HepG2 (cell line): ENCODE results near the gene STRN3. TPM values are rescaled to one million over a fixed set of nuclear protein-coding genes. Genes with fewer than 3 reads are reported as not detected.
A peak's percentile ranks its signal among the peaks of the same experiment; 100 is the strongest.

Source experiments
- ATAC-seq: fragments of 200-7000 bp; cut with Tn5 transposase; 3 replicates; pipeline ENCODE4 v1.9.1; 2020; ENCODE audit warnings: mild to moderate bottlenecking, moderate library complexity
- BruUV-seq: library from RNA; stranded (reverse); fragments of 400-500 nt; replicated peaks from 2 replicates; lab custom pipeline; 2021; lab: Mats Ljungman, UMichigan
- CTCF ChIA-PET: fragments of 300-600 bp; formaldehyde crosslinking; extraction: SDS; loops from one replicate; lab custom pipeline; 2021; ENCODE audit warnings: low total read pairs, inconsistent platforms, low intra/inter-chr PET ratio; lab: Yijun Ruan, JAX
- POLR2A ChIA-PET: fragments of 350-600 bp; sonication (Branson Sonifier 250); formaldehyde crosslinking; loops from one replicate; lab custom pipeline; 2020; ENCODE audit warnings: antibody characterized with exemption, inconsistent platforms; lab: Yijun Ruan, JAX
- DNase-seq: peaks from one replicate; pipeline ENCODE4 v3.0.0-alpha.2; 2015; ENCODE audit warnings: low spot score
- FAIRE-seq: peaks from 3 replicates; lab custom pipeline; 2011; peaks lifted over from hg19 to GRCh38; lab: Jason Lieb, UNC
- H2AFZ ChIP-seq: one replicate; pipeline ENCODE4 v1.6.1; 2011; ENCODE audit warnings: low read length, inconsistent platforms
- H3K27ac ChIP-seq: fragments of 300-600 bp; 3 replicates; pipeline ENCODE4 v1.8.0; 2011; ENCODE audit warnings: mixed run types, mild to moderate bottlenecking, mixed read lengths, low read length, inconsistent platforms; ENCODE audit not compliant: insufficient read depth; ENCODE audit errors: extremely low read length
- H3K27me3 ChIP-seq, 2 experiments: fragments of 200-600 bp in 1 of 2; 2 replicates in 1 of 2; 3 replicates in 1 of 2; pipeline versions ENCODE4 v1.6.0 to v1.8.0; 2011; ENCODE audit warnings: low read length in 2 of 2, mild to moderate bottlenecking in 2 of 2, moderate library complexity in 2 of 2, inconsistent platforms in 1 of 2; ENCODE audit not compliant: insufficient read depth in 2 of 2, control insufficient read depth in 1 of 2
- H3K36me3 ChIP-seq, 2 experiments: fragments of 200-600 bp in 1 of 2; replicated peaks in 1 of 2; 2 replicates in 1 of 2; 3 replicates in 1 of 2; pipeline versions ENCODE4 v1.5.1 to v1.8.0; 2011; ENCODE audit warnings: low read length in 2 of 2, inconsistent platforms in 1 of 2; ENCODE audit not compliant: insufficient read depth in 2 of 2, control insufficient read depth in 1 of 2
- H3K4me1 ChIP-seq: 2 replicates; pipeline ENCODE4 v1.5.1; 2012; ENCODE audit warnings: low read length, inconsistent platforms; ENCODE audit not compliant: insufficient read depth
- H3K4me2 ChIP-seq: 2 replicates; pipeline ENCODE4 v1.6.0; 2011; ENCODE audit warnings: low read depth, low read length, inconsistent platforms
- H3K4me3 ChIP-seq, 3 experiments: fragments of 200-600 bp in 1 of 3; sonication (generic), shearing (Covaris generic) in 1 of 3; replicated peaks in 1 of 3; 2 replicates each; pipeline ENCODE4 v1.5.1; 2011 to 2016; ENCODE audit warnings: low read length in 3 of 3, inconsistent platforms in 2 of 3, low read depth in 2 of 3, mild to moderate bottlenecking in 2 of 3, control low read depth in 1 of 3, mixed read lengths in 1 of 3; ENCODE audit not compliant: insufficient read depth in 1 of 3
- H3K79me2 ChIP-seq: one replicate; pipeline ENCODE4 v1.6.1; 2011; ENCODE audit warnings: low read length, inconsistent platforms; ENCODE audit not compliant: insufficient read depth
- H3K9ac ChIP-seq: 2 replicates; pipeline ENCODE4 v1.6.0; 2011; ENCODE audit warnings: mild to moderate bottlenecking, low read depth, low read length, inconsistent platforms; ENCODE audit not compliant: insufficient read depth
- H3K9me3 ChIP-seq: 2 replicates; pipeline ENCODE4 v1.5.1; 2012; ENCODE audit warnings: mild to moderate bottlenecking, low read length
- H4K20me1 ChIP-seq: 2 replicates; pipeline ENCODE4 v1.6.0; 2011; ENCODE audit warnings: inconsistent platforms, mild to moderate bottlenecking, low read length, moderate library complexity; ENCODE audit not compliant: insufficient read depth
- ARHGAP35 ChIP-seq: sonication (generic); formaldehyde crosslinking; IDR thresholded peaks from 2 replicates; pipeline ENCODE4 v1.9.0; 2022; ENCODE audit warnings: mild to moderate bottlenecking, inconsistent platforms, moderate library complexity, missing genetic modification reagents, borderline replicate concordance
- ATF4 ChIP-seq, 2 experiments: fragments of 450-650 bp in 1 of 2; sonication (generic) in 1 of 2; formaldehyde crosslinking; IDR thresholded peaks; 2 replicates each; pipeline versions ENCODE4 v1.5.0 to v1.8.0; 2020 to 2022; ENCODE audit warnings: mild to moderate bottlenecking in 1 of 2, missing genetic modification reagents in 1 of 2
- ELF3 ChIP-seq: IDR thresholded peaks from 2 replicates; pipeline ENCODE4 v1.6.1; 2016; ENCODE audit warnings: missing genetic modification reagents, missing compliant biosample characterization
- HCFC1 ChIP-seq: fragments of 150-350 bp; IDR thresholded peaks from 2 replicates; pipeline ENCODE4 v1.6.1; 2014; ENCODE audit warnings: low read depth, low read length
- KLF9 ChIP-seq: IDR thresholded peaks from 2 replicates; pipeline ENCODE4 v1.6.1; 2016; ENCODE audit warnings: low read depth
- MED8 ChIP-seq: sonication (generic); formaldehyde crosslinking; IDR thresholded peaks from 2 replicates; pipeline ENCODE4 v1.8.1; 2023; ENCODE audit warnings: mild to moderate bottlenecking, missing genetic modification reagents; ENCODE audit not compliant: insufficient replicate concordance
- MXD3 ChIP-seq: IDR thresholded peaks from 2 replicates; pipeline ENCODE4 v1.6.1; 2016; ENCODE audit warnings: mild to moderate bottlenecking, missing biosample characterization, missing genetic modification reagents
- RBM22 ChIP-seq: fragments of 200-400 bp; formaldehyde crosslinking; optimal IDR thresholded peaks from 2 replicates; pipeline ENCODE3; 2017; ENCODE audit warnings: mild to moderate bottlenecking, low read length, moderate library complexity
- ZNF367 ChIP-seq: sonication (generic); formaldehyde crosslinking; IDR thresholded peaks from 2 replicates; pipeline ENCODE4 v1.4.0; 2020; ENCODE audit warnings: missing genetic modification reagents, borderline replicate concordance
- WGBS: methylation state at CpG from one replicate; pipeline ENCODE4 v1.1.6; 2017; ENCODE audit warnings: low lambda C conversion rate; 5-methylcytosine and 5-hydroxymethylcytosine counted together
- in situ Hi-C: cut with HindIII; loops from 2 replicates; pipeline ENCODE4 v1.10.0; 2017; ENCODE audit warnings: low pct_unique_long_range_greater_than_20kb; ENCODE audit not compliant: extremely low pct_ligation_motif_present
- intact Hi-C: fragments of 100-400 bp; cut with micrococcal nuclease; formaldehyde crosslinking; loops from one replicate; pipeline ENCODE4 v1.10.0; 2022; ENCODE audit not compliant: unreplicated experiment
- polyA plus RNA-seq, 8 experiments: library from polyadenylated mRNA; depleted of rRNA in 3 of 8; stranded (reverse) in 7 of 8; unstranded in 1 of 8; fragments of >200 nt; fragmentation: Illumina TruSeq in 4 of 8; extraction: Trizol in 4 of 8; gene quantifications; 2 replicates each; pipeline versions ENCODE4 v1.2.1 to v1.2.3, GENCODE V29; 2011 to 2016; ENCODE audit warnings: low read depth in 4 of 8, missing spikeins in 1 of 8, mixed read lengths in 1 of 8; ENCODE audit not compliant: insufficient read depth in 1 of 8
- total RNA-seq, 5 experiments: library from RNA; depleted of rRNA; stranded (reverse); fragments of >200 nt; fragmentation: Illumina TruSeq; extraction: Trizol; gene quantifications; 2 replicates each; pipeline ENCODE4 v1.2.3, GENCODE V29; 2016; ENCODE audit warnings: low read depth in 1 of 5

The STRN3 gene
- total and polyA plus RNA-seq, 2 of the 13 experiments (the other 11 are each of a cell fraction or from before 2014, with no cell fraction given): 49.4 to 123 TPM

- ChIA-PET CTCF (no interaction called here), POLR2A (no interaction called here)
- Histone ChIP-seq H3K36me3 (peaks cover 44 to 90% of the 10 kb centered on the region in 2 experiments), H3K4me3 (no peak overlapping the region), H3K9me3 (no peaks in the 10 kb centered on the region), H3K4me1 (peaks cover 5% of the 10 kb centered on the region; the same call in 1 of the 2 replicates), H2AFZ (no peak overlapping the region), H3K27me3 (no peaks in the 10 kb centered on the region), H3K9ac (no peak overlapping the region)
- intact Hi-C loops: no loop called here
- no peak for ATAC-seq
- TF ChIP-seq KLF9: no peak
- TF ChIP-seq MED8 (CRISPR knock-in tag): no peak
- TF ChIP-seq ZNF367 (CRISPR knock-in tag): no peak
- no peak for TF ChIP-seq ELF3
- TF ChIP-seq ARHGAP35 (CRISPR knock-in tag): no peak
- TF ChIP-seq HCFC1: no peak
- TF ChIP-seq RBM22: peak; percentile 79
- TF ChIP-seq ATF4 (CRISPR knock-in tag; IDR thresholded peaks at IDR 0.05): 0 out of 4 replicates have a peak, but pooled peaks of 1 of the 2 experiments have one; percentile 12
- TF ChIP-seq MXD3: no peak
- TF ChIP-seq, all 625 proteins: peak for 2
- in situ Hi-C loops: no loop called here
- no peak for DNase-seq
- Histone ChIP-seq H3K27ac (no peak overlapping the region), H3K79me2 (no peaks in the 10 kb centered on the region), H3K4me2 (no peak overlapping the region), H4K20me1 (no peaks in the 10 kb centered on the region)
- no TSS peak for BruUV-seq
- WGBS: 95% methylated on average over 4 of the region's 4 CpGs
- FAIRE-seq: no peak
Observed at GRCh38 chr14:30943694-30944093, 82.5 kb downstream of the STRN3 start.
